Adrenal gland (tissue), 12 donors: Measurements from ENCODE around the gene PSAP. TPM values are rescaled to one million over a fixed set of nuclear protein-coding genes. Genes with fewer than 3 reads are reported as not detected.

Source experiments
- DNase-seq, 7 donors: peaks; one replicate each; pipeline ENCODE4 v3.0.0-alpha.2; 2019 to 2020
- H3K27ac ChIP-seq, 5 donors: fragments of 200-600 bp; sonication (generic) in 4 of 5; 1 replicate in 3 of 5; 2 replicates in 2 of 5; pipeline versions ENCODE4 v1.5.1 to v1.8.0; 2016 to 2020; ENCODE audit warnings: mild to moderate bottlenecking in 1 of 5
- H3K27me3 ChIP-seq: fragments of 200-600 bp; 2 replicates; pipeline ENCODE4 v1.8.0; 2021
- H3K36me3 ChIP-seq, 2 donors: fragments of 200-600 bp; replicated peaks in 1 of 2; 1 replicate in 1 of 2; 2 replicates in 1 of 2; pipeline versions ENCODE4 v1.5.1 to v1.8.0; 2018 to 2022
- H3K4me1 ChIP-seq, 2 donors: fragments of 200-600 bp; replicated peaks in 1 of 2; 1 replicate in 1 of 2; 2 replicates in 1 of 2; pipeline versions ENCODE4 v1.5.1 to v1.8.0; 2018 to 2021
- H3K4me3 ChIP-seq, 4 donors: fragments of 200-600 bp; sonication (generic) in 3 of 4; one replicate each; pipeline ENCODE4 v1.5.1; 2016 to 2018
- H3K9me3 ChIP-seq, 3 donors: fragments of 200-600 bp; sonication (generic) in 1 of 3; replicated peaks in 1 of 3; 1 replicate in 2 of 3; 2 replicates in 1 of 3; pipeline versions ENCODE4 v1.5.1 to v1.8.0; 2016 to 2021
- CTCF ChIP-seq, 6 experiments: fragments of 450-650 bp in 4 of 6; fragments of 200-600 bp in 2 of 6; sonication (generic) in 1 of 6; IDR thresholded peaks; 1 replicate in 5 of 6; 2 replicates in 1 of 6; pipeline versions ENCODE4 v1.5.1 to v1.8.0; 2016 to 2021; ENCODE audit warnings: antibody characterized with exemption in 6 of 6, mild to moderate bottlenecking in 2 of 6, moderate library complexity in 1 of 6
- POLR2A ChIP-seq, 2 donors: fragments of 450-650 bp; IDR thresholded peaks; one replicate each; pipeline ENCODE4 v1.6.1; 2017; ENCODE audit warnings: antibody characterized with exemption in 2 of 2, mild to moderate bottlenecking in 2 of 2, moderate library complexity in 1 of 2
- WGBS, 4 donors: extraction: QIAGEN DNeasy Blood & Tissue Kit in 2 of 4; methylation state at CpG; one replicate each; pipeline versions ENCODE4 v1.1.5 to v1.1.7; 2013 to 2017; 5-methylcytosine and 5-hydroxymethylcytosine counted together
- intact Hi-C, 2 donors: fragments of 100-400 bp; cut with DNase I; formaldehyde crosslinking; loops; one replicate each; pipeline versions ENCODE4 v1.14.1 to v1.15.0; 2022 to 2023
- polyA plus RNA-seq, 3 donors: library from polyadenylated mRNA; stranded (reverse); fragments of 200-250 nt in 2 of 3; fragments of 350-450 nt in 1 of 3; fragmentation: Illumina TruSeq in 1 of 3; extraction: RNeasy Lipid Tissue Mini Kit (QIAGEN cat#74804) in 1 of 3; gene quantifications; one replicate each; pipeline ENCODE4 v1.2.3, GENCODE V29; 2013 to 2014
- total RNA-seq, 9 donors: library from RNA; depleted of rRNA in 4 of 9; stranded (reverse); fragments of >200 nt in 4 of 9; fragments of 120-200 nt in 1 of 9; fragmentation: NEBNext Ultra II Directional in 1 of 9; extraction: Animal tissue kit (Norgen Biotek cat#: 25700) in 1 of 9; gene quantifications; one replicate each; pipeline versions ENCODE4 v1.1.0 to v1.2.4, GENCODE V29; 2013 to 2023
- donor health status: healthy with polysubstance abuse.
- donor health status: Bipolar disorder and iron deficiency.
- donor health status: DM: yes; HTN: yes; CAD: no.
- donor health status: DM: no; HTN: no; CAD: no.
- donor health status: DM: no; HTN: no; CAD: no.
- donor health status: DM: yes; HTN: yes; CAD: no.

The PSAP gene
- total and polyA plus RNA-seq, 12 donors = 623 to 3,452 (median 2,140) TPM

DNA sequence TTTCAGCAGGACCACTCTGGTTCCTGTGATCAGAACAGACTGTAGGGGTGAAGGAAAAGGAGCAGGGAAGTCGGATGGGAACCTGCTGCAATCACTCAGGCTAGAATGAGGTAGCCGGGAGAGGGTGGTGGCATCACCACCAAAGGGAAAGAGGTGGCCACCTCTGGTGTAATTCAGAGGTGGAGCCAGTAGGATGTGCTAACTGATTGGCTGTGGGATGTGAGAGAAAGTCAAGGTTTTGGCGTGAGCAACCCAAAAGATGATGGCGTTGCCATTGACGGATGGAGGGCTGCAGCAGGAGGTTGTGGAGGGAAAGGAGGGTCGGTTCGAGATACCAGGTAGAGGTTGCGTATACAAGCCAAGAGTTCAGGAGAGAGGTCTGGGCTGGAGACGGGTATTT is 70.3 kb downstream of the PSAP start:
- no peaks in the 10 kb centered on the region for H3K9me3 ChIP-seq
- no peaks in the 10 kb centered on the region for H3K27me3 ChIP-seq
- intact Hi-C loops = no loop called here
- no peak overlapping the region for H3K27ac ChIP-seq
- peaks cover 0 to 14% of the 10 kb centered on the region in 2 donors for H3K4me1 ChIP-seq
- WGBS, 4 donors = 85 to 93% (median 89%) methylated on average over 9 of the region's 9 CpGs
- H3K4me3 ChIP-seq = no peak overlapping the region
- H3K36me3 ChIP-seq = no peaks in the 10 kb centered on the region
- no peak for DNase-seq
- TF ChIP-seq CTCF (IDR thresholded peaks at IDR 0.05) = no peak
- no peak for TF ChIP-seq POLR2A (IDR thresholded peaks at IDR 0.05)

DNA sequence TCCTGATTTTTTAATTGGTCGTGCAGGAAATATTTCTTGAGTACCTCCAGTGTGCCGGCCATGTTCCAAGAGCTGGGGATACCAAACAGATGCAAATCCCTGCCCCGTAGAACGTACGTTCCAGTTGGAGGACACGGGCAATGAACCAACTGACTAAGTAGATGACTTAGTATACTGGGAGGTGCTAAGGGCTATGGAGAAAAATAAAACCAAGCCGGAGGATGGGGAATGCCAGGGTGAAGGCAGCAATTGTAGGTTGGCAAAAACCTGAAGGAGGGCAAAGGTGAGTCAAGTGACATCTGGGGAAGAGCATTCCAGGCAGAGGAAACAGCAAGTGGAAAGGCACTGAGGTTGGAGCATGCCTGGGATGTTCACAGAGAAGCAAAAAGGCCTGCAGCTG is 70.9 kb downstream of the PSAP start:
- intact Hi-C loops = no loop called here
- Histone ChIP-seq H3K27ac (no peak overlapping the region), H3K4me3 (no peak overlapping the region), H3K36me3 (no peaks in the 10 kb centered on the region), H3K4me1 (peaks cover 0 to 16% of the 10 kb centered on the region in 2 donors), H3K9me3 (no peaks in the 10 kb centered on the region), H3K27me3 (no peaks in the 10 kb centered on the region)
- no peak for DNase-seq
- TF ChIP-seq CTCF (IDR thresholded peaks at IDR 0.05) (no peak), POLR2A (IDR thresholded peaks at IDR 0.05) (no peak)
- 82 to 88% (median 84%) methylated on average over 7 of the region's 7 CpGs for WGBS, 4 donors

- H3K4me1 ChIP-seq = peaks cover 0 to 22% of the 10 kb centered on the region in 2 donors
- no peaks in the 10 kb centered on the region for H3K27me3 ChIP-seq
- no peak overlapping the region for H3K4me3 ChIP-seq
- H3K36me3 ChIP-seq = no peaks in the 10 kb centered on the region
- intact Hi-C loops = no loop called here
- 79 to 90% (median 85%) methylated on average over 5 to 6 of the region's 6 CpGs for WGBS, 4 donors
- H3K27ac ChIP-seq = no peak overlapping the region
- no peak for TF ChIP-seq CTCF (IDR thresholded peaks at IDR 0.05)
- no peak for TF ChIP-seq POLR2A (IDR thresholded peaks at IDR 0.05)
- no peak for DNase-seq
- no peaks in the 10 kb centered on the region for H3K9me3 ChIP-seq
Observed at GRCh38 chr10:71779641-71780040, 71.4 kb downstream of the PSAP start.

DNA sequence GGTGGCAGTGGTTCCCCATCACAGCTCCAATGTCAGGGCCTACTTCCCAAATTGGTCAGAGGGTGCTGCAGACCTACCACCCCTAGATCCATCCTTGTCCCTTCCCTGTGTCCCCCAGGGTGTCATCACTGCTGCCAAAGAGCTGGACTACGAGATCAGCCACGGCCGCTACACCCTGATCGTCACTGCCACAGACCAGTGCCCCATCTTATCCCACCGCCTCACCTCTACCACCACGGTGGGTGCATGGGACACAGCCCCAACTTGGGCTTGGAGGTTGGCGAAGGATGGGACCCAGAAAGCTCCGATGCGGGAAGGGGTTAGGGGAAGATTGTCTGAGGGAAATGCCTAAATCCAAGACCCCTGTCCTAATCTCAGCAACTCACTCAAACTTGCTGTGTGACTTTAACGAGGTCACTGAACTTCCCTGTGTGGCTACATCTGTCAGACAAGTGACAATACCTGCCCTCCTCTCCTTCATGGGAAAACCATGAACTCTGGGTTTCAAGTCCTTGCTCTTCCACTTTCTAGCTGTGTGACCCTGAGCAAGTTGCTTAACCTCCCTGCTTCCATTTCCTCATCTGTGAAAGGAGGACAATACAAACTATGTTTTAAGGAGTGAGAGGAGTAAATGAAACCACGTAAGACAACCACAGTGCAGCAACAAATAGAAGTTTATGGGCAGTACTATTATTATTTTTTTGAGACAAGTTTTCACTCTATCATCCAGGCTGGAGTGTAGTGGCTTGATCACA is 72.8 kb downstream of the PSAP start:
- TF ChIP-seq POLR2A (IDR thresholded peaks at IDR 0.05) (no peak), CTCF (IDR thresholded peaks at IDR 0.05) (no peak)
- H3K4me3 ChIP-seq = no peak overlapping the region
- peaks cover 0 to 24% of the 10 kb centered on the region in 2 donors for H3K4me1 ChIP-seq
- DNase-seq = no peak
- intact Hi-C loops = no loop called here
- no peak overlapping the region for H3K27ac ChIP-seq
- H3K36me3 ChIP-seq = no peaks in the 10 kb centered on the region
- H3K27me3 ChIP-seq = no peaks in the 10 kb centered on the region
- no peaks in the 10 kb centered on the region for H3K9me3 ChIP-seq
- WGBS, 4 donors = 70 to 92% (median 80%) methylated on average over 9 to 11 of the region's 11 CpGs
